Smooth muscle cell (in vitro differentiated cells): Measurements from ENCODE around the gene ACTL10. TPM values are rescaled to one million over a fixed set of nuclear protein-coding genes. Genes with fewer than 3 reads are reported as not detected.

ENCODE experiments used
- DNase-seq: peaks from one replicate; lab custom pipeline; 2025; ENCODE audit not compliant: unreplicated experiment; lab: John Stamatoyannopoulos, UW
- H2AFZ ChIP-seq: fragments of 200-600 bp; sonication (generic); 2 replicates; pipeline ENCODE4 v1.6.0; 2016; ENCODE audit warnings: antibody characterized with exemption, low read depth, mild to moderate bottlenecking
- H3F3A ChIP-seq: fragments of 200-600 bp; sonication (generic); 2 replicates; pipeline ENCODE4 v1.6.0; 2017; ENCODE audit warnings: antibody characterized with exemption, low read depth
- H3K27ac ChIP-seq: fragments of 200-600 bp; sonication (generic); 2 replicates; pipeline ENCODE4 v1.5.1; 2016; ENCODE audit warnings: low read depth, mild to moderate bottlenecking
- H3K27me3 ChIP-seq: fragments of 200-600 bp; sonication (generic); 2 replicates; pipeline ENCODE4 v1.6.1; 2016; ENCODE audit warnings: low read depth, mild to moderate bottlenecking
- H3K36me3 ChIP-seq: fragments of 200-600 bp; sonication (generic); 2 replicates; pipeline ENCODE4 v1.5.1; 2016; ENCODE audit warnings: low read depth
- H3K4me1 ChIP-seq: fragments of 200-600 bp; sonication (generic); 2 replicates; pipeline ENCODE4 v1.5.1; 2016; ENCODE audit warnings: low read depth
- H3K4me2 ChIP-seq: fragments of 200-600 bp; sonication (generic); 2 replicates; pipeline ENCODE4 v1.6.0; 2016; ENCODE audit warnings: mild to moderate bottlenecking
- H3K4me3 ChIP-seq: fragments of 200-600 bp; sonication (generic); 2 replicates; pipeline ENCODE4 v1.5.1; 2016; ENCODE audit warnings: mild to moderate bottlenecking
- H3K79me2 ChIP-seq: fragments of 200-600 bp; sonication (generic); 2 replicates; pipeline ENCODE4 v1.6.0; 2016; ENCODE audit warnings: low read depth, mild to moderate bottlenecking
- H3K9ac ChIP-seq: fragments of 200-600 bp; sonication (generic); 2 replicates; pipeline ENCODE4 v1.6.0; 2016; ENCODE audit warnings: low read depth
- H3K9me3 ChIP-seq: fragments of 200-600 bp; sonication (generic); replicated peaks from 2 replicates; pipeline ENCODE4 v1.5.1; 2016; ENCODE audit warnings: low read depth
- H4K20me1 ChIP-seq: fragments of 200-600 bp; sonication (generic); 2 replicates; pipeline ENCODE4 v1.6.0; 2016; ENCODE audit warnings: low read depth
- CTCF ChIP-seq: fragments of 200-600 bp; sonication (generic); IDR thresholded peaks from 2 replicates; pipeline ENCODE4 v1.5.1; 2017; ENCODE audit warnings: borderline replicate concordance, mild to moderate bottlenecking, antibody characterized with exemption; ENCODE audit not compliant: insufficient read depth, poor library complexity, severe bottlenecking
- WGBS: methylation state at CpG from one replicate; pipeline ENCODE4 v1.1.7; 2016; ENCODE audit warnings: low lambda C conversion rate; 5-methylcytosine and 5-hydroxymethylcytosine counted together
- polyA plus RNA-seq: library from polyadenylated mRNA; unstranded; fragments of >200 nt; fragmentation: Nextera tagmentation; extraction: Ambion mirVana; gene quantifications from 2 replicates; pipeline ENCODE4 v1.2.1, GENCODE V29; 2016
- total RNA-seq: library from RNA; depleted of rRNA; stranded (reverse); fragments of >200 nt; gene quantifications from 2 replicates; pipeline ENCODE4 v1.2.3, GENCODE V29; 2014

ACTL10 gene
- total and polyA plus RNA-seq, 2 experiments from 2014 or later = 0.04 to 0.49 TPM

DNA sequence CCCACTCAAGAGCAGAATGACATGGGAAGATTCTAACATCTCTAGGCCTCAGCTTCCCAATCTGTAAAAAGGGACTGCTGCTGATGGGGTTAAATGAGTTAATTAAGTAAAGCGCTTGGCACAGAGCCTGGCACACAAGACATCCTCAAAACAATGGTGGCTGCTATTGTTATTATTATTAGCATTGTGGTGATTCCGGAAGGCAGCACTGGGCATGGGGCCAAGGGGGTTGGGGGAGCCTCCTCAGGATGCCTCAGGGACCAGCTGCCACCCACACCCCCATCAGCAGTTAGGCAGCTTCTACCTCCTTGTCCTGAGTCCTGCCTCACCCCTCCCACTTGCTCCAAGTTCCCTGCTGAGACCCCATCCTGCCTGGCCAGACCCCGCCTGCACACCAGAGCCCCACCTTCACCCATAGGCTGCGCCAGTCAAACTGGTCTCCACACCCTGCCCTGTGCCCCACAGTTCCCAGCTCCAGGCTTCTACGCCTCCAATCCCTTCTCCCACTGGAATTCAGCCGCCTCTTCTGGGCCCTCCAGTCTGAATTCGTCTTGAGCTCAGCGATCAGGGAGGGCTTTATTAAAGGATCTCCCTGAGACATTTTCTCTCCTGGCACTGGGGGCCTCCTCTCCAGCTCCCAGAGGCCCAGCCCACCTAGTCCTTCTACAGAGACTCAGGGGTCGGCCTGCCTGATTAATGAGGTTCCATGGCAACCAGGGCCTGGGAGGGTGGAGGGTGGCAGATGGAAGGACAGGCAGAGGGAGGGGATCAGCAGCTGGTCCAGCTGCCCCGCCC is 18.0 kb downstream of the ACTL10 start:
- H3K36me3 ChIP-seq = no peaks in the 10 kb centered on the region
- H3K4me2 ChIP-seq = peak overlapping the region; percentile 87
- no peak for DNase-seq
- WGBS = 63% methylated on average over 10 of the region's 10 CpGs
- H3K79me2 ChIP-seq = peaks cover 8% of the 10 kb centered on the region
- H3F3A ChIP-seq = peaks cover 27% of the 10 kb centered on the region
- no peak overlapping the region for H2AFZ ChIP-seq
- H3K27me3 ChIP-seq = no peaks in the 10 kb centered on the region
- no peak overlapping the region for H3K27ac ChIP-seq
- peaks cover 3% of the 10 kb centered on the region for H3K4me1 ChIP-seq
- no peaks in the 10 kb centered on the region for H4K20me1 ChIP-seq
- no peak for TF ChIP-seq CTCF
- H3K9me3 ChIP-seq = no peaks in the 10 kb centered on the region
- no peak overlapping the region for H3K9ac ChIP-seq
- peak overlapping the region; percentile 52 for H3K4me3 ChIP-seq

- H3K27me3 ChIP-seq = no peaks in the 10 kb centered on the region
- WGBS = 6% methylated on average over 29 of the region's 53 CpGs
Measured at GRCh38 chr20:33685328-33686099, 18.8 kb downstream of the ACTL10 start.

DNA sequence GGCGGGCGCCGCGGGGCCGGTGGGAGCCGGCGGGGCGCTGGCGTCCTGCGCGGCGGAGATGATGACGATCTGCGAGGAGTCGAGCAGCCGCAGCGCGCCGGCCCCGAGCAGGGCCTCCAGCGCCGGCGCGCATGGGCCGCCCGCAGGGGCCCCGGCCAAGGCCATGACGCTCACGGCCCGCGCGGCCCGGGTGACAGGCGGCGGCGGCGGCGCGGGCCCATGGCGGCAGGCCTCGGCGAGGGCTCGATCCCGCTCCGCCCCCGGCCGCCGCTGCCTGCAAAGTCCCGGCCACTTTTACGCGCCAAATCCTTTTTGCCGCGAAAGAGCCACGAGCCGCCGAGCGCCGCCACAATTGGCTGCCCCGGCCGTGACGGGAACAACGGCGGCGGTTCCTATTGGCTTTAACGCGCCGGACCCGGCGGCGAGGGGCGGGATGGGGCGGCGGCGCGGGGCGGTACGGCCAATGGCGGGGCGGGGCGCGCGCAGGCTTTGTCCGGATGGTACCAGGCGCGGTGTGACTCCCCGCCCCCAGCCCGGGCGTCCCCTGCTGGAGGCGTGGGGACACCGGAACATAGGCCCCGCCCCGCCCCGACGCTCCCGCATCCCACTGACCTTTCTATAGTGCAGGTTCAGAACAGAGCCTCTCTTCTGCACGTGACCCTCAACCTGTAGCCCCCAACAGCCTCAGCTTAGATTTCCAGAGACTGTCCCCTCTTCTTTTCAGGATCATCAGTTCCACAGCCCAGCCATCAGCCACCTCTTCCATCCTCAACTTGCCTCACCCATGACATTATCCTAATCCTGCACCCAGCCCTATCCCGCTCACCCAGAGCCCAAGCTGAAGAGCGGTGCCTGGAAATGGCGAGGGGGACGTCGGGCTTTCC is 19.6 kb downstream of the ACTL10 start, which contains the start of gene E2F1:
E2F1 (minus strand) TSS at position 286 of the 884 bp plus-strand sequence; CDS start at position 165, 121 bp downstream.
- H3K9ac ChIP-seq = no peak within 1 kb of the TSS
- peak within 1 kb of the TSS; percentile 52 for H3K4me3 ChIP-seq
- H4K20me1 ChIP-seq = no peaks in the 10 kb centered on the region
- H3K36me3 ChIP-seq = no peaks in the 10 kb centered on the region
- peak within 1 kb of the TSS; percentile 87 for H3K4me2 ChIP-seq
- peaks cover 3% of the 10 kb centered on the region for H3K4me1 ChIP-seq
- H3K27me3 ChIP-seq = no peaks in the 10 kb centered on the region
- peak; percentile 88 for DNase-seq
- H3K79me2 ChIP-seq = peaks cover 8% of the 10 kb centered on the region
- H3K9me3 ChIP-seq = no peaks in the 10 kb centered on the region
- H3K27ac ChIP-seq = peak within 1 kb of the TSS; percentile 65
- TF ChIP-seq CTCF = peak; percentile 13
- WGBS = 3% methylated on average over 92 of the region's 101 CpGs
- peaks cover 27% of the 10 kb centered on the region for H3F3A ChIP-seq
- H2AFZ ChIP-seq = peak within 1 kb of the TSS; percentile 83

More at GRCh38 chr20:33685328-33686099, 18.8 kb downstream of the ACTL10 start:
- no peaks in the 10 kb centered on the region for H3K9me3 ChIP-seq
- no peak overlapping the region for H3K9ac ChIP-seq
- peak overlapping the region; percentile 36 for H2AFZ ChIP-seq
- H3K4me1 ChIP-seq = peaks cover 3% of the 10 kb centered on the region
- TF ChIP-seq CTCF = no peak
- no peaks in the 10 kb centered on the region for H3K36me3 ChIP-seq
- H3K4me3 ChIP-seq = peak overlapping the region; percentile 52
- no peaks in the 10 kb centered on the region for H4K20me1 ChIP-seq
- DNase-seq = no peak
- H3K79me2 ChIP-seq = peaks cover 8% of the 10 kb centered on the region
- no peak overlapping the region for H3K27ac ChIP-seq
- H3F3A ChIP-seq = peaks cover 27% of the 10 kb centered on the region
- peak overlapping the region; percentile 87 for H3K4me2 ChIP-seq
